ENCODE measurements around the gene TPSG1. TPM values are rescaled to one million over a fixed set of nuclear protein-coding genes. Genes with fewer than 3 reads are reported as not detected.

The TPSG1 gene
- total and polyA plus RNA-seq, 7 donors, result 0.08 TPM; not detected in 6

DNA sequence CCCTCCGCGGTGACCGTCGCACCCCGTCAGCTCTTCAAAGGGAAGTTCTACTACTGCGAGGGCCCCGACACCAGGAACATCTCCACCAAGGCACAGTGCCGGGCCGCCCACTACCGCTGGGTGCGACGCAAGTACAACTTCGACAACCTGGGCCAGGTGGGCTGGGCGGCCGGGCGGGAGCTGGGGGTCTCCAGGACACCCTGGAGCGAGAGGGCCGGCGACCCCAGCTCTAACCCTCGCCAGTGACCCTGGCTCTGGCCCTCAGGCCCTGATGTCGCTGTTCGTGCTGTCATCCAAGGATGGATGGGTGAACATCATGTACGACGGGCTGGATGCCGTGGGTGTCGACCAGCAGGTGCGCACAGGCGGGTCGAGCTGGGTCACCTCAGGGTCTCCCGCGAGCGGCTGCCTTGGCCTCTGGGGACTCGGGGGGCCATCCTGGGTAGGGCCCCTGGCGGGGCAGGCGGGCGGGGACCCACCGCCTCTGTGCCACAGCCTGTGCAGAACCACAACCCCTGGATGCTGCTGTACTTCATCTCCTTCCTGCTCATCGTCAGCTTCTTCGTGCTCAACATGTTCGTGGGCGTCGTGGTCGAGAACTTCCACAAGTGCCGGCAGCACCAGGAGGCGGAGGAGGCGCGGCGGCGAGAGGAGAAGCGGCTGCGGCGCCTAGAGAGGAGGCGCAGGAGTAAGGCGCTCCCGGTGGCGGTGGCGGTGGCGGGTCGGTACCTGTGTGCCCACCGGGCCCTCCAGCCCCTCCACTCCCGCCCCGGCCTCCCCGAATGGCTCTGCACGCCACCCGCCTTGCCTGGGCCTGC, 13.4 kb downstream of the TPSG1 start:
- 90 to 93% (median 91%) methylated on average over 58 to 65 of the region's 65 CpGs for WGBS, 3 donors
- Histone ChIP-seq H3K4me1 (no peaks in the 10 kb centered on the region), H3K27ac (no peak overlapping the region), H3K4me3 (no peak overlapping the region), H3K36me3 (ENCODE audit: insufficient read depth in 1 of 2, low read depth in 1 of 2) (no peaks in the 10 kb centered on the region), H3K27me3 (ENCODE audit: insufficient read depth in 3 of 3, low read length in 2 of 3) (peaks cover 0 to 29% (median 8%) of the 10 kb centered on the region in 3 donors), H3K9me3 (no peaks in the 10 kb centered on the region)
- TF ChIP-seq, protein P1, sequence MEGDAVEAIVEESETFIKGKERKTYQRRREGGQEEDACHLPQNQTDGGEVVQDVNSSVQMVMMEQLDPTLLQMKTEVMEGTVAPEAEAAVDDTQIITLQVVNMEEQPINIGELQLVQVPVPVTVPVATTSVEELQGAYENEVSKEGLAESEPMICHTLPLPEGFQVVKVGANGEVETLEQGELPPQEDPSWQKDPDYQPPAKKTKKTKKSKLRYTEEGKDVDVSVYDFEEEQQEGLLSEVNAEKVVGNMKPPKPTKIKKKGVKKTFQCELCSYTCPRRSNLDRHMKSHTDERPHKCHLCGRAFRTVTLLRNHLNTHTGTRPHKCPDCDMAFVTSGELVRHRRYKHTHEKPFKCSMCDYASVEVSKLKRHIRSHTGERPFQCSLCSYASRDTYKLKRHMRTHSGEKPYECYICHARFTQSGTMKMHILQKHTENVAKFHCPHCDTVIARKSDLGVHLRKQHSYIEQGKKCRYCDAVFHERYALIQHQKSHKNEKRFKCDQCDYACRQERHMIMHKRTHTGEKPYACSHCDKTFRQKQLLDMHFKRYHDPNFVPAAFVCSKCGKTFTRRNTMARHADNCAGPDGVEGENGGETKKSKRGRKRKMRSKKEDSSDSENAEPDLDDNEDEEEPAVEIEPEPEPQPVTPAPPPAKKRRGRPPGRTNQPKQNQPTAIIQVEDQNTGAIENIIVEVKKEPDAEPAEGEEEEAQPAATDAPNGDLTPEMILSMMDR (IDR thresholded peaks at IDR 0.05), result no peak
- DNase-seq (no peak), ATAC-seq (no peak)
- intact Hi-C loops (cut with DNase I), result no loop called here

DNA sequence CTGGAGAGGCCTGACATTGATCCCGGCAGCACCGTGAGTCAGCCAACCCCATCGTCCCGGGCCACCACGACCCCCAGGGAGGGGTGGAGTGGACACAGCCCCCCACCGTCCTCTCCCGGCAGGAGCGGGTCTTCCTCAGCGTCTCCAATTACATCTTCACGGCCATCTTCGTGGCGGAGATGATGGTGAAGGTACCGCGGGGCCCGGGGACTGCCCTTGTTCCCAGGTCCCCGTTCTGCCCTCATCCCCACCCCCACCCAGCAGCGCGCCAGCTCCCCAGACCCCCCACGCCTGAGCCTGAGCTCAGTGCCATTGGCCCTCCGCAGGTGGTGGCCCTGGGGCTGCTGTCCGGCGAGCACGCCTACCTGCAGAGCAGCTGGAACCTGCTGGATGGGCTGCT, 14.6 kb downstream of the TPSG1 start:
- ATAC-seq (no peak), DNase-seq (no peak)
- 77 to 80% (median 78%) methylated on average over 23 of the region's 23 CpGs for WGBS, 3 donors
- TF ChIP-seq, protein P1 (IDR thresholded peaks at IDR 0.05), result no peak
- no peaks in the 10 kb centered on the region for H3K9me3 ChIP-seq
- intact Hi-C loops (cut with DNase I), result no loop called here
- no peaks in the 10 kb centered on the region for H3K36me3 ChIP-seq (ENCODE audit: insufficient read depth in 1 of 2, low read depth in 1 of 2)
- H3K4me1 ChIP-seq, result no peaks in the 10 kb centered on the region
- no peak overlapping the region for H3K27ac ChIP-seq
- no peak overlapping the region for H3K4me3 ChIP-seq
- H3K27me3 ChIP-seq (ENCODE audit: insufficient read depth in 3 of 3, low read length in 2 of 3), result peaks cover 0 to 20% (median 8%) of the 10 kb centered on the region in 3 donors

DNA sequence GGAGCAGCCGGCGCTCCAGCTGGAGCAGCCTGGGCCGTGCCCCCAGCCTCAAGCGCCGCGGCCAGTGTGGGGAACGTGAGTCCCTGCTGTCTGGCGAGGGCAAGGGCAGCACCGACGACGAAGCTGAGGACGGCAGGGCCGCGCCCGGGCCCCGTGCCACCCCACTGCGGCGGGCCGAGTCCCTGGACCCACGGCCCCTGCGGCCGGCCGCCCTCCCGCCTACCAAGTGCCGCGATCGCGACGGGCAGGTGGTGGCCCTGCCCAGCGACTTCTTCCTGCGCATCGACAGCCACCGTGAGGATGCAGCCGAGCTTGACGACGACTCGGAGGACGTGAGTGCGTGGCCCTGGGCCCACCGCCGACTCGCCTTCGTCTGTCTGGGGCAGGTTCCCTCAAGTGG, 16.0 kb downstream of the TPSG1 start:
- H3K27me3 ChIP-seq (ENCODE audit: insufficient read depth in 3 of 3, low read length in 2 of 3), result peaks cover 0 to 21% (median 5%) of the 10 kb centered on the region in 3 donors
- H3K4me1 ChIP-seq, result no peaks in the 10 kb centered on the region
- no peak for ATAC-seq
- intact Hi-C loops (cut with DNase I), result no loop called here
- 87 to 92% (median 91%) methylated on average over 38 to 43 of the region's 43 CpGs for WGBS, 3 donors
- no peak overlapping the region for H3K4me3 ChIP-seq
- no peak for DNase-seq
- no peaks in the 10 kb centered on the region for H3K9me3 ChIP-seq
- no peak overlapping the region for H3K27ac ChIP-seq
- no peaks in the 10 kb centered on the region for H3K36me3 ChIP-seq (ENCODE audit: insufficient read depth in 1 of 2, low read depth in 1 of 2)
- TF ChIP-seq, protein P1 (IDR thresholded peaks at IDR 0.05), result no peak

DNA sequence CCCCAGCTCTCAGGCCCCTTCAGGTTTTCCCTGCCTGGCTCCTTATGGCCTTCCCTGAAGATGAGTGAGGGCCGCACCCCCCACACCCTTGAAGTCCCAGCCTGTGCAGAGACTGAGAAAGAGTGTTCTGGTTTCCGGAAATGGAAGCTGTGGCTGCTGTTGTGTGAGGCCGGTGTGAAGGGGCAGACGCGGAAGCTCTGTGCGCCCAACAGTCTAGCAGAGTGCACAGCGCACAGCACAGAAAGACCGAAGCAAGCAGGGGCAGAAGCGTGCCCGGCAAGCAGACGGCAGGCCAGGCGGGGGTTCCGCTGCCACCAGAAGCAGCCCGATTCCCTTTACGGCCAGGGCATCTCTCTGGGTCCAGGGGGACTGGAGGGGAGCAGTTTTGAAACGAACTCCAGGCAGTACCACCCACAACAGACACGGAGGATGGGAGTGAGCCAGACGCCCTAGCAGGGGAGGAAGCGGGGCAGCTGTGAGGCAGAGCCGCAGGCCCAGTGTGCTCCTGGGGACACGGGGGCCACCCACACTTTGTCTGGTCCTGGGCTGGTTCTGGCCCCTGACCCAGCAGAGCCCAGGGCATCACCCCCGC, 16.7 kb downstream of the TPSG1 start:
- TF ChIP-seq, protein P1 (IDR thresholded peaks at IDR 0.05), result no peak
- ATAC-seq, result no peak
- Histone ChIP-seq H3K27ac (no peak overlapping the region), H3K4me1 (no peaks in the 10 kb centered on the region), H3K27me3 (ENCODE audit: insufficient read depth in 3 of 3, low read length in 2 of 3) (peaks cover 0 to 27% (median 4%) of the 10 kb centered on the region in 3 donors), H3K36me3 (ENCODE audit: insufficient read depth in 1 of 2, low read depth in 1 of 2) (no peaks in the 10 kb centered on the region), H3K4me3 (no peak overlapping the region), H3K9me3 (no peaks in the 10 kb centered on the region)
- no peak for DNase-seq
- intact Hi-C loops (cut with DNase I), result no loop called here
- 78 to 84% (median 79%) methylated on average over 20 to 22 of the region's 22 CpGs for WGBS, 3 donors
